ENCODE measurements around the gene F2RL2. TPM values are rescaled to one million over a fixed set of nuclear protein-coding genes. Genes with fewer than 3 reads are reported as not detected.

The F2RL2 gene
- total RNA-seq, 1 donor from 2014 or later, result 26.0 TPM

DNA sequence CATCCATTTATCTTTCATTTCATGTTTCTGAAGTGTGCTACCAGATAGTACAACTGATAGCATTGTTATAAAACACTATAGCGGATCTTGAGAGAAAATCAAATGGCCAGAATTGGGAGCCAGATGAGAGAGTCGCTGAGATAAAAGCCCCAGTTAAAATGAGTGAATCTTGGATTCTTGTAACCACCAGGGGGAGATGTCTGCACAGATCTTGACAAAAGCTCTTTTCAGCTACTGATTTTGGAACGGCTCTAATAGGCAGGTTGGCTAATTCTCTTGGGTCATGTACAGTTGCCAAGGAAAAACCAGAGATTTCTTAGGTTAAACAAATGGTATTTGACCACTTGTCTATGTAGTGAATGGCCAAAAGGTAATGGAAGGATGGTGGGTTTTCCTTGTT is 21.7 kb downstream of the F2RL2 start:
- Histone ChIP-seq H3K4me1 (ENCODE audit: insufficient read depth, low read length) (peaks cover 7% of the 10 kb centered on the region), H3K4me2 (ENCODE audit: low read length) (no peak overlapping the region), H3K9me3 (ENCODE audit: insufficient read depth, low read depth, low read length) (no peaks in the 10 kb centered on the region), H3K27me3 (ENCODE audit: insufficient read depth, low read length) (no peaks in the 10 kb centered on the region), H3K79me2 (ENCODE audit: insufficient read depth, low read length) (no peaks in the 10 kb centered on the region), H3K9ac (ENCODE audit: low read length) (no peak overlapping the region), H3K4me3 (ENCODE audit: insufficient read depth, low read depth, low read length) (no peak overlapping the region), H2AFZ (ENCODE audit: low read depth, low read length) (no peak overlapping the region), H3K27ac (ENCODE audit: low read depth, low read length) (no peak overlapping the region), H4K20me1 (ENCODE audit: insufficient read depth, low read length) (no peaks in the 10 kb centered on the region), H3K36me3 (ENCODE audit: insufficient read depth, low read length) (no peaks in the 10 kb centered on the region)
- DNase-seq (ENCODE audit: low read depth), result peak; percentile 46
- H3K9me3 Mint-ChIP-seq (ENCODE audit: unreplicated experiment), result peaks cover 2% of the 10 kb centered on the region
- TF ChIP-seq EZH2 (IDR thresholded peaks at IDR 0.05; ENCODE audit: insufficient read depth, low read length), result no peak
- TF ChIP-seq, protein P1, sequence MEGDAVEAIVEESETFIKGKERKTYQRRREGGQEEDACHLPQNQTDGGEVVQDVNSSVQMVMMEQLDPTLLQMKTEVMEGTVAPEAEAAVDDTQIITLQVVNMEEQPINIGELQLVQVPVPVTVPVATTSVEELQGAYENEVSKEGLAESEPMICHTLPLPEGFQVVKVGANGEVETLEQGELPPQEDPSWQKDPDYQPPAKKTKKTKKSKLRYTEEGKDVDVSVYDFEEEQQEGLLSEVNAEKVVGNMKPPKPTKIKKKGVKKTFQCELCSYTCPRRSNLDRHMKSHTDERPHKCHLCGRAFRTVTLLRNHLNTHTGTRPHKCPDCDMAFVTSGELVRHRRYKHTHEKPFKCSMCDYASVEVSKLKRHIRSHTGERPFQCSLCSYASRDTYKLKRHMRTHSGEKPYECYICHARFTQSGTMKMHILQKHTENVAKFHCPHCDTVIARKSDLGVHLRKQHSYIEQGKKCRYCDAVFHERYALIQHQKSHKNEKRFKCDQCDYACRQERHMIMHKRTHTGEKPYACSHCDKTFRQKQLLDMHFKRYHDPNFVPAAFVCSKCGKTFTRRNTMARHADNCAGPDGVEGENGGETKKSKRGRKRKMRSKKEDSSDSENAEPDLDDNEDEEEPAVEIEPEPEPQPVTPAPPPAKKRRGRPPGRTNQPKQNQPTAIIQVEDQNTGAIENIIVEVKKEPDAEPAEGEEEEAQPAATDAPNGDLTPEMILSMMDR (IDR thresholded peaks at IDR 0.05; ENCODE audit: insufficient read depth, low read depth, low read length), result peak; percentile 83
- H3K4me1 Mint-ChIP-seq (ENCODE audit: low read depth, unreplicated experiment), result peaks cover 21% of the 10 kb centered on the region
- H3K4me3 Mint-ChIP-seq (ENCODE audit: unreplicated experiment), result no peak overlapping the region
- FAIRE-seq, result peak; percentile 90
- H3K27me3 Mint-ChIP-seq (ENCODE audit: low read depth, unreplicated experiment), result no peaks in the 10 kb centered on the region
- H3K27ac Mint-ChIP-seq (ENCODE audit: unreplicated experiment), result no peak overlapping the region
- H3K36me3 Mint-ChIP-seq (ENCODE audit: low read depth, unreplicated experiment), result no peaks in the 10 kb centered on the region

- no peaks in the 10 kb centered on the region for H3K27me3 ChIP-seq (ENCODE audit: insufficient read depth, low read length)
- Mint-ChIP-seq H3K9me3 (ENCODE audit: unreplicated experiment) (peaks cover 3% of the 10 kb centered on the region), H3K27me3 (ENCODE audit: low read depth, unreplicated experiment) (no peaks in the 10 kb centered on the region), H3K4me3 (ENCODE audit: unreplicated experiment) (no peak overlapping the region), H3K27ac (ENCODE audit: unreplicated experiment) (no peak overlapping the region), H3K4me1 (ENCODE audit: low read depth, unreplicated experiment) (peaks cover 21% of the 10 kb centered on the region), H3K36me3 (ENCODE audit: low read depth, unreplicated experiment) (no peaks in the 10 kb centered on the region)
- H3K9me3 ChIP-seq (ENCODE audit: insufficient read depth, low read depth, low read length), result no peaks in the 10 kb centered on the region
- DNase-seq (ENCODE audit: low read depth), result no peak
- no peak overlapping the region for H3K4me3 ChIP-seq (ENCODE audit: insufficient read depth, low read depth, low read length)
- no peak overlapping the region for H2AFZ ChIP-seq (ENCODE audit: low read depth, low read length)
- H3K4me1 ChIP-seq (ENCODE audit: insufficient read depth, low read length), result peaks cover 7% of the 10 kb centered on the region
- no peak for FAIRE-seq
- H4K20me1 ChIP-seq (ENCODE audit: insufficient read depth, low read length), result no peaks in the 10 kb centered on the region
- no peak overlapping the region for H3K27ac ChIP-seq (ENCODE audit: low read depth, low read length)
- H3K36me3 ChIP-seq (ENCODE audit: insufficient read depth, low read length), result no peaks in the 10 kb centered on the region
- TF ChIP-seq, protein P1 (IDR thresholded peaks at IDR 0.05; ENCODE audit: insufficient read depth, low read depth, low read length), result no peak
- TF ChIP-seq EZH2 (IDR thresholded peaks at IDR 0.05; ENCODE audit: insufficient read depth, low read length), result no peak
- no peak overlapping the region for H3K4me2 ChIP-seq (ENCODE audit: low read length)
- H3K79me2 ChIP-seq (ENCODE audit: insufficient read depth, low read length), result no peaks in the 10 kb centered on the region
- no peak overlapping the region for H3K9ac ChIP-seq (ENCODE audit: low read length)
Measured at GRCh38 chr5:76600716-76601115, 22.5 kb downstream of the F2RL2 start.

DNA sequence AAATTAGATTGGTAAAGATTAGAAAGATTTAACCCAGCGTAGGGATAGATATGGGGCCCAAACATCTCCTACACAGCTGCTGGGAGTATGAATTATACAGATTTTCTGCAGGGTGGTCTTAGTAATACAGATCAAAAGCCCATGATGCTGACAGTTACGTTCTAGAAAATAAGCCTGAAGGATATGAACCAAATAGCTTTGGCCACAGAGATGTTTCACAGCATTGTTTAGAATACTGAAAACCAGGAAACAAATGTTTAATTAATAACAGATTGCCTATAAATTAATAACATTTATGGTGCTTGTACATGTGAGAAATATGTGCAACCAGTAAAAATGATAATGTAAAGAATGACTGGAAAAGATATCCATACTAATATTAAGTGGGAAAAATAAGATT is 24.7 kb downstream of the F2RL2 start:
- Histone ChIP-seq H4K20me1 (ENCODE audit: insufficient read depth, low read length) (no peaks in the 10 kb centered on the region), H3K27ac (ENCODE audit: low read depth, low read length) (no peak overlapping the region), H3K4me2 (ENCODE audit: low read length) (no peak overlapping the region), H3K27me3 (ENCODE audit: insufficient read depth, low read length) (no peaks in the 10 kb centered on the region), H3K9me3 (ENCODE audit: insufficient read depth, low read depth, low read length) (no peaks in the 10 kb centered on the region), H3K9ac (ENCODE audit: low read length) (no peak overlapping the region), H3K36me3 (ENCODE audit: insufficient read depth, low read length) (no peaks in the 10 kb centered on the region), H3K4me1 (ENCODE audit: insufficient read depth, low read length) (no peaks in the 10 kb centered on the region), H2AFZ (ENCODE audit: low read depth, low read length) (no peak overlapping the region), H3K4me3 (ENCODE audit: insufficient read depth, low read depth, low read length) (no peak overlapping the region), H3K79me2 (ENCODE audit: insufficient read depth, low read length) (no peaks in the 10 kb centered on the region)
- Mint-ChIP-seq H3K4me3 (ENCODE audit: unreplicated experiment) (no peak overlapping the region), H3K36me3 (ENCODE audit: low read depth, unreplicated experiment) (no peaks in the 10 kb centered on the region), H3K27ac (ENCODE audit: unreplicated experiment) (no peak overlapping the region), H3K27me3 (ENCODE audit: low read depth, unreplicated experiment) (no peaks in the 10 kb centered on the region), H3K4me1 (ENCODE audit: low read depth, unreplicated experiment) (peaks cover 11% of the 10 kb centered on the region), H3K9me3 (ENCODE audit: unreplicated experiment) (peaks cover 3% of the 10 kb centered on the region)
- FAIRE-seq (no peak), DNase-seq (ENCODE audit: low read depth) (no peak)
- TF ChIP-seq, protein P1 (IDR thresholded peaks at IDR 0.05; ENCODE audit: insufficient read depth, low read depth, low read length), result no peak
